GM12874 (cell line): ENCODE data around the gene METTL13.

Experiments used
- CTCF ChIP-seq: IDR thresholded peaks from 2 replicates; pipeline ENCODE4 v1.5.1; 2011; ENCODE audit warnings: low read depth, mild to moderate bottlenecking, control low read depth, low read length, moderate library complexity; ENCODE audit not compliant: insufficient read depth

The METTL13 gene

GRCh38 chr1:171803461-171804022 is 22.1 kb downstream of the METTL13 start:
- no peak for TF ChIP-seq CTCF

- no peak for TF ChIP-seq CTCF
Measured at GRCh38 chr1:171805395-171806115, 24.1 kb downstream of the METTL13 start.

GRCh38 chr1:171807556-171807955 is 26.1 kb downstream of the METTL13 start:
- TF ChIP-seq CTCF = no peak

GRCh38 chr1:171809834-171810233 is 28.4 kb downstream of the METTL13 start:
- no peak for TF ChIP-seq CTCF

- TF ChIP-seq CTCF = no peak
Measured at GRCh38 chr1:171811672-171812071, 30.2 kb downstream of the METTL13 start.

- no peak for TF ChIP-seq CTCF
Measured at GRCh38 chr1:171814692-171815091, 33.2 kb downstream of the METTL13 start.

- TF ChIP-seq CTCF = no peak
Measured at GRCh38 chr1:171816300-171816901, 34.9 kb downstream of the METTL13 start.
